ENCODE data around the gene HLA-DRB1. TPM values are rescaled to one million over a fixed set of nuclear protein-coding genes. Genes with fewer than 3 reads are reported as not detected.
A peak's percentile ranks its signal among the peaks of the same experiment; 100 is the strongest.

The HLA-DRB1 gene

GRCh38 chr6:32529697-32530430, 59.8 kb downstream of the HLA-DRB1 start, which contains the start of gene HLA-DRB5:
Gene HLA-DRB5, minus strand, starts transcription at chr6:32530287. Its CDS starts 63 bp downstream, at chr6:32530224.
- Histone ChIP-seq H4K8ac (ENCODE audit: low read length) (no peak within 1 kb of the TSS), H3K4me2 (ENCODE audit: low read length, poor library complexity, severe bottlenecking) (no peak within 1 kb of the TSS), H3K4me3 (ENCODE audit: insufficient read depth in 1 of 2, low read depth in 1 of 2, low read length in 2 of 2) (peak within 1 kb of the TSS in 1 of 2 experiments; percentile 79), H4K91ac (ENCODE audit: low read length) (no peak within 1 kb of the TSS), H3K4me1 (ENCODE audit: control insufficient read depth, insufficient read depth, low read depth, low read length) (no peaks in the 10 kb centered on the region), H2BK12ac (ENCODE audit: low read length in 2 of 2) (no peak within 1 kb of the TSS), H3K9me3 (ENCODE audit: control insufficient read depth, low read length) (no peaks in the 10 kb centered on the region), H2AK5ac (ENCODE audit: low read length, severe bottlenecking) (no peak within 1 kb of the TSS), H2BK120ac (ENCODE audit: low read depth, low read length) (no peak within 1 kb of the TSS), H3K4ac (ENCODE audit: low read depth in 1 of 2, low read length in 2 of 2) (no peak within 1 kb of the TSS), H3K9ac (ENCODE audit: low read length) (peak within 1 kb of the TSS; percentile 57), H2AFZ (ENCODE audit: low read depth, low read length) (no peak within 1 kb of the TSS), H3K27ac (ENCODE audit: low read length, poor library complexity, severe bottlenecking) (no peak within 1 kb of the TSS), H2BK15ac (ENCODE audit: low read depth, poor library complexity, severe bottlenecking) (no peak within 1 kb of the TSS), H3K23ac (ENCODE audit: low read length in 2 of 2) (no peak within 1 kb of the TSS), H3K18ac (ENCODE audit: low read depth in 1 of 2, low read length in 2 of 2) (no peak within 1 kb of the TSS), H3K14ac (ENCODE audit: low read length in 2 of 2) (no peak within 1 kb of the TSS), H3K27me3 (ENCODE audit: control insufficient read depth in 1 of 2, insufficient read depth in 1 of 2, low read length in 2 of 2) (no peaks in the 10 kb centered on the region), H3K36me3 (ENCODE audit: control insufficient read depth in 1 of 2, insufficient read depth in 2 of 2, low read depth in 1 of 2, low read length in 2 of 2) (no peaks in the 10 kb centered on the region), H3K79me1 (replicated peaks; ENCODE audit: low read length, poor library complexity, severe bottlenecking) (no peaks in the 10 kb centered on the region), H2BK5ac (ENCODE audit: low read depth, low read length, poor library complexity, severe bottlenecking) (no peak within 1 kb of the TSS)
- WGBS, result 100% methylated on average over 1 of the region's 4 CpGs
- no peak for DNase-seq

Small RNA genes within 50 kb of the gene (small RNA-seq; reads per million reads assigned to genes)
- gene RNU1-61P (ENCODE audit: low read depth), result not detected
